ENCODE data around the gene RIPOR2.

GRCh38 chr6:24950218-24950941 is 14.6 kb upstream of the RIPOR2 start:
- TF ChIP-seq YY1 (IDR thresholded peaks at IDR 0.05; ENCODE audit: low read depth, low read length): no peak
- TF ChIP-seq ZNF217 (IDR thresholded peaks at IDR 0.05): no peak
- no peak for TF ChIP-seq RAD21 (IDR thresholded peaks at IDR 0.05; ENCODE audit: insufficient read depth, low read depth, low read length)
- no peak for TF ChIP-seq REST (IDR thresholded peaks at IDR 0.05; ENCODE audit: low read depth, low read length)
- TF ChIP-seq ZNF274 (IDR thresholded peaks at IDR 0.05; ENCODE audit: insufficient read depth, insufficient read length): no peak
- no peak for TF ChIP-seq CTCF (IDR thresholded peaks at IDR 0.05 in 2 of 3, conservative IDR thresholded peaks at IDR 0.05 in 1 of 3; ENCODE audit: control insufficient read depth in 2 of 3, extremely low read depth in 1 of 3, insufficient read depth in 1 of 3, low read depth in 3 of 3, low read length in 3 of 3)
- TF ChIP-seq MEF2A (IDR thresholded peaks at IDR 0.05; ENCODE audit: insufficient read depth, low read depth, low read length): no peak
- no peak for TF ChIP-seq USF2 (IDR thresholded peaks at IDR 0.05; ENCODE audit: borderline replicate concordance, low read depth, low read length)
- no peak for TF ChIP-seq PML (IDR thresholded peaks at IDR 0.05; ENCODE audit: low read length)
- no peak for TF ChIP-seq EZH2 (IDR thresholded peaks at IDR 0.05; ENCODE audit: borderline replicate concordance, control insufficient read depth, low read depth, low read length)
- TF ChIP-seq POLR2AphosphoS5 (IDR thresholded peaks at IDR 0.05; ENCODE audit: low read length): no peak
